K562 (cell line): Measurements from ENCODE around the gene CEP350. TPM values are rescaled to one million over a fixed set of nuclear protein-coding genes. Genes with fewer than 3 reads are reported as not detected.
A peak's percentile ranks its signal among the peaks of the same experiment; 100 is the strongest.

ENCODE experiments used
- ADNP ChIP-seq: fragments of 200-800 bp; sonication (Bioruptor generic); IDR thresholded peaks from 2 replicates; pipeline ENCODE4 v1.6.1; 2016; ENCODE audit warnings: missing genetic modification characterization, missing compliant biosample characterization
- C11orf30 ChIP-seq: fragments of 450-650 bp; IDR thresholded peaks from 2 replicates; pipeline ENCODE4 v1.6.1; 2016; ENCODE audit warnings: low read depth, mild to moderate bottlenecking
- CEBPB ChIP-seq: fragments of 450-650 bp; IDR thresholded peaks from 2 replicates; pipeline ENCODE4 v1.6.1; 2016; ENCODE audit warnings: missing genetic modification characterization, missing compliant biosample characterization
- CEBPG ChIP-seq, 3 experiments: fragments of 200-800 bp in 1 of 3; sonication (Bioruptor generic) in 1 of 3; sonication (generic) in 1 of 3; formaldehyde crosslinking in 1 of 3; IDR thresholded peaks in 2 of 3; conservative IDR thresholded peaks in 1 of 3; 2 replicates each; pipeline versions ENCODE4 v1.6.1 to v1.8.0; 2016 to 2022; ENCODE audit warnings: missing compliant biosample characterization in 2 of 3, missing genetic modification characterization in 2 of 3, mild to moderate bottlenecking in 1 of 3, missing genetic modification reagents in 1 of 3
- CXXC5 ChIP-seq: fragments of 250-450 bp; sonication (Bioruptor Pico); IDR thresholded peaks from 2 replicates; pipeline ENCODE4 v1.8.0; 2022; ENCODE audit warnings: inconsistent platforms, mild to moderate bottlenecking, moderate library complexity
- EGR1 ChIP-seq: fragments of 450-650 bp; conservative IDR thresholded peaks from 2 replicates; pipeline ENCODE4 v1.6.1; 2017; ENCODE audit warnings: mild to moderate bottlenecking
- ERF ChIP-seq: fragments of 450-650 bp; formaldehyde crosslinking; IDR thresholded peaks from 2 replicates; pipeline ENCODE4 v1.4.0; 2020; ENCODE audit warnings: mild to moderate bottlenecking, mixed read lengths
- FOSL1 ChIP-seq: fragments of 200-800 bp; sonication (Bioruptor generic); conservative IDR thresholded peaks from 2 replicates; pipeline ENCODE4 v1.6.1; 2016; ENCODE audit warnings: missing genetic modification characterization, missing compliant biosample characterization
- FOXA3 ChIP-seq, 2 experiments: fragments of 450-650 bp in 1 of 2; sonication (generic) in 1 of 2; formaldehyde crosslinking; IDR thresholded peaks in 1 of 2; conservative IDR thresholded peaks in 1 of 2; 2 replicates each; pipeline versions ENCODE4 v1.4.0 to v1.8.0; 2020 to 2022; ENCODE audit warnings: mild to moderate bottlenecking in 2 of 2, missing genetic modification reagents in 1 of 2
- HDAC2 ChIP-seq: fragments of 450-650 bp; IDR thresholded peaks from 2 replicates; pipeline ENCODE4 v1.6.1; 2016; ENCODE audit warnings: mild to moderate bottlenecking
- KAT8 ChIP-seq: fragments of 450-650 bp; IDR thresholded peaks from 2 replicates; pipeline ENCODE4 v1.6.1; 2016; ENCODE audit warnings: low read depth, mild to moderate bottlenecking
- MAFK ChIP-seq: IDR thresholded peaks from 2 replicates; pipeline ENCODE4 v1.6.1; 2011; ENCODE audit warnings: low read length, improper control_type of control experiment
- MTA1 ChIP-seq: fragments of 450-650 bp; IDR thresholded peaks from 2 replicates; pipeline ENCODE4 v1.6.1; 2017; ENCODE audit warnings: borderline replicate concordance
- NCOA1 ChIP-seq: fragments of 450-650 bp; IDR thresholded peaks from 2 replicates; pipeline ENCODE4 v1.6.1; 2016; ENCODE audit warnings: low read depth
- NEUROD1 ChIP-seq: fragments of 150-350 bp; IDR thresholded peaks from 2 replicates; pipeline ENCODE4 v1.6.1; 2014; ENCODE audit warnings: borderline replicate concordance, low read length, low read depth; ENCODE audit not compliant: partially characterized antibody
- PHB2 ChIP-seq: fragments of 450-650 bp; IDR thresholded peaks from 2 replicates; pipeline ENCODE4 v1.6.1; 2017; ENCODE audit warnings: low read depth
- SMARCC2 ChIP-seq: fragments of 450-650 bp; IDR thresholded peaks from 2 replicates; pipeline ENCODE4 v1.6.1; 2017; ENCODE audit warnings: antibody characterized with exemption, moderate library complexity, mild to moderate bottlenecking, low read depth
- TAL1 ChIP-seq: fragments of 450-650 bp; IDR thresholded peaks from 2 replicates; pipeline ENCODE4 v1.6.1; 2016; ENCODE audit warnings: mild to moderate bottlenecking
- ZBTB17 ChIP-seq: fragments of 450-650 bp; formaldehyde crosslinking; IDR thresholded peaks from 2 replicates; pipeline ENCODE4 v1.4.0; 2020; ENCODE audit warnings: mild to moderate bottlenecking
- ZNF134 ChIP-seq: fragments of 250-450 bp; sonication (Bioruptor Pico); conservative IDR thresholded peaks from 2 replicates; pipeline ENCODE4 v1.4.0; 2020
- ZNF197 ChIP-seq: fragments of 200-800 bp; sonication (Bioruptor generic); IDR thresholded peaks from 2 replicates; pipeline ENCODE4 v1.6.1; 2016; ENCODE audit warnings: low read depth, missing genetic modification characterization, missing compliant biosample characterization
- ZNF655 ChIP-seq: fragments of 250-450 bp; sonication (Bioruptor Pico); IDR thresholded peaks from 2 replicates; pipeline ENCODE4 v1.5.0; 2021
- ZNF780A ChIP-seq: fragments of 250-450 bp; sonication (Bioruptor Pico); IDR thresholded peaks from 2 replicates; pipeline ENCODE4 v1.5.0; 2021; ENCODE audit warnings: mild to moderate bottlenecking
- polyA plus RNA-seq, 8 experiments: library from polyadenylated mRNA; depleted of rRNA in 4 of 8; stranded (reverse) in 5 of 8; unstranded in 3 of 8; fragments of >200 nt; fragmentation: Nextera tagmentation in 2 of 8; fragmentation: Illumina TruSeq in 1 of 8; extraction: Ambion mirVana in 2 of 8; extraction: Trizol in 1 of 8; gene quantifications; 2 replicates each; pipeline versions ENCODE4 v1.2.1 to v1.2.3, GENCODE V29; 2011 to 2014; ENCODE audit warnings: inconsistent platforms in 1 of 8, missing spikeins in 1 of 8
- total RNA-seq, 7 experiments: library from RNA; depleted of rRNA in 6 of 7; stranded (reverse); fragments of >200 nt in 6 of 7; fragmentation: Illumina TruSeq in 2 of 7; extraction: Trizol in 2 of 7; gene quantifications; 2 replicates each; pipeline versions ENCODE4 v1.2.1 to v1.2.3, GENCODE V29; 2011 to 2021; ENCODE audit warnings: low replicate concordance in 1 of 7
- TF ChIP-seq, protein P1 (sequence below), 2 experiments: fragments of 250-450 bp in 1 of 2; fragments of 450-650 bp in 1 of 2; sonication (Bioruptor Pico) in 1 of 2; IDR thresholded peaks; 2 replicates each; pipeline versions ENCODE4 v1.6.1 to v1.8.0; 2016 to 2021; ENCODE audit warnings: mild to moderate bottlenecking in 2 of 2, moderate library complexity in 2 of 2, missing compliant biosample characterization in 1 of 2, missing genetic modification characterization in 1 of 2
- TF ChIP-seq, protein P2 (sequence below): sonication (generic); formaldehyde crosslinking; IDR thresholded peaks from 2 replicates; pipeline ENCODE4 v1.8.0; 2022; ENCODE audit warnings: missing genetic modification reagents, mild to moderate bottlenecking, moderate library complexity, borderline replicate concordance

Gene CEP350
- total and polyA plus RNA-seq, 9 of the 15 experiments (the other 6 are each of a cell fraction or from before 2014, with no cell fraction given), result 8.3 to 64.3 (median 28.0) TPM

GRCh38 chr1:180156631-180157091 lies 202.1 kb downstream of the CEP350 start (continued):
- peak; percentile 30; the same call in 1 of the 2 replicates for TF ChIP-seq NCOA1
- no peak for TF ChIP-seq ADNP (tag)
- TF ChIP-seq, protein P1, sequence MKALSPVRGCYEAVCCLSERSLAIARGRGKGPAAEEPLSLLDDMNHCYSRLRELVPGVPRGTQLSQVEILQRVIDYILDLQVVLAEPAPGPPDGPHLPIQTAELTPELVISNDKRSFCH (CRISPR knock-in tag; IDR thresholded peaks at IDR 0.05), result no peak
- TF ChIP-seq, protein P1 (tag; IDR thresholded peaks at IDR 0.05), result no peak
- no peak for TF ChIP-seq NEUROD1
- TF ChIP-seq CXXC5 (CRISPR knock-in tag), result peak; percentile 54; the same call in 1 of the 2 replicates
- no peak for TF ChIP-seq MAFK
- no peak for TF ChIP-seq EGR1
- no peak for TF ChIP-seq ZNF780A
- TF ChIP-seq FOXA3 (CRISPR knock-in tag; conservative IDR thresholded peaks at IDR 0.05 in 1 of 2, IDR thresholded peaks at IDR 0.05 in 1 of 2), result peak in 1 of 2 experiments; percentile 59; a peak in 1 of 4 replicates
- no peak for TF ChIP-seq ZBTB17
- no peak for TF ChIP-seq ZNF197 (CRISPR knock-in tag)
- TF ChIP-seq HDAC2, result no peak
- peak; percentile 85 for TF ChIP-seq TAL1
- peak; percentile 68 for TF ChIP-seq FOSL1 (tag)
- TF ChIP-seq KAT8, result no peak
- TF ChIP-seq ERF, result no peak
- TF ChIP-seq, protein P2, sequence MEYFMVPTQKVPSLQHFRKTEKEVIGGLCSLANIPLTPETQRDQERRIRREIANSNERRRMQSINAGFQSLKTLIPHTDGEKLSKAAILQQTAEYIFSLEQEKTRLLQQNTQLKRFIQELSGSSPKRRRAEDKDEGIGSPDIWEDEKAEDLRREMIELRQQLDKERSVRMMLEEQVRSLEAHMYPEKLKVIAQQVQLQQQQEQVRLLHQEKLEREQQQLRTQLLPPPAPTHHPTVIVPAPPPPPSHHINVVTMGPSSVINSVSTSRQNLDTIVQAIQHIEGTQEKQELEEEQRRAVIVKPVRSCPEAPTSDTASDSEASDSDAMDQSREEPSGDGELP, result peak; percentile 58; the same call in 1 of the 2 replicates
- TF ChIP-seq ZNF134 (CRISPR knock-in tag), result no peak
- TF ChIP-seq SMARCC2, result 0 out of 2 replicates have a peak, but pooled peaks have one; percentile 30
- TF ChIP-seq PHB2, result no peak
- no peak for TF ChIP-seq ZNF655 (CRISPR knock-in tag)
- no peak for TF ChIP-seq MTA1
- peak; percentile 82 for TF ChIP-seq CEBPB (tag)
- TF ChIP-seq C11orf30, result peak; percentile 31; the same call in 1 of the 2 replicates
- peak; percentile 39; the same call in 1 of the 2 replicates for TF ChIP-seq CEBPG (CRISPR knock-in tag; IDR thresholded peaks at IDR 0.05)
- peak in 1 of 2 experiments; percentile 58; a peak in 1 of 4 replicates for TF ChIP-seq CEBPG (tag; conservative IDR thresholded peaks at IDR 0.05 in 1 of 2, IDR thresholded peaks at IDR 0.05 in 1 of 2)
